GM18498 (cell line): ENCODE measurements around the gene ATP6V1G3.
"Not testable (repeated sequence)": the region's sequence is repeated elsewhere in the genome, so short reads cannot be mapped to it uniquely, and the experiment has no call there.

Experiments used
- ATAC-seq: cut with Tn5 transposase; IDR thresholded peaks from one replicate; pipeline ENCODE4 v1.9.1; 2021; ENCODE audit warnings: mild to moderate bottlenecking, moderate library complexity; ENCODE audit not compliant: unreplicated experiment

Gene ATP6V1G3

GRCh38 chr1:198540580-198540979 lies at the start of gene ATP6V1G3:
TSS of gene ATP6V1G3 (minus strand) at chr1:198540680. CDS start at chr1:198540650, 30 bp downstream.
- ATAC-seq = no peak

- no peak for ATAC-seq
Observed at GRCh38 chr1:198588845-198589244, 48.4 kb upstream of the ATP6V1G3 start.

DNA sequence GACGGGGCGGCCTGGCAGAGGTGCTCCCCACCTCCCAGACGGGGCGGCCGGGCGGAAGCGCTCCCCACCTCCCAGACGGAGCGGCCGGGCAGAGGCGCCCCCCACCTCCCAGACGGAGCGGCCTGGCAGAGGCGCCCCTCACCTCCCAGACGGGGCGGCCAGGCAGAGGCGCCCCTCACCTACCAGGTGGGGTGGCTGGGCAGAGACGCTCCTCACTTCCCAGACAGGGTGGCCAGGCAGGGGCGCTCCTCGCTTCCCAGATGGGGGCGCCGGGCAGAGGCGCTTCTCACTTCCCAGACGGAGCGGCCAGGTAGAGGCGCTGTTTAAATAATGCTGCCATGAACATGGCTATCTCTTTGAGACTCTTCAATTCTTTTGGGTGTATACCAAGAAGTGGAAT lies 43.7 kb upstream of the ATP6V1G3 start:
- no peak for ATAC-seq

DNA sequence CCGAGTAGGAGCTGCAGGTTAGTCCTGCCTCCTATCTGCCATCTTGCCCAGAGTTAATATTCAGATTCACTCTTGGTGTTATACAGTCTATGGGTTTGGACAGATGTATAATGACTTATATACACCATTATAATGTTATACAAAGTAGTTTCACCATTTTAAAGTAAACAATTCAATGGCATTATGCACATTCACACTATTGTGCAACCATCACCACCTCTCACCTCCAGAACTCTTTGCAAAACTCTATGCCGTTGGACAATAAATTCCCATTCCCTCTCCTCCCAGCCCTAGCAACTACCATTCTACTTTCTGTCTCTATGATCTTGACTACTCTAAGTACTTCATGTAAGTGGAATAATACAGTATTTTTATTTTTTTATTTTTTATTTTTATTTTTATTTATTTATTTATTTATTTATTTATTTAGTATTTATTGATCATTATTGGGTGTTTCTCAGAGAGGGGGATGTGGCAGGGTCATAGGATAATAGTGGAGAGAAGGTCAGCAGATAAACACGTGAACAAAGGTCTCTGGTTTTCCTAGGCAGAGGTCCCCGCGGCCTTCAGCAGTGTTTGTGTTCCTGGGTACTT lies 42.8 kb upstream of the ATP6V1G3 start:
- ATAC-seq = not testable (repeated sequence)

DNA sequence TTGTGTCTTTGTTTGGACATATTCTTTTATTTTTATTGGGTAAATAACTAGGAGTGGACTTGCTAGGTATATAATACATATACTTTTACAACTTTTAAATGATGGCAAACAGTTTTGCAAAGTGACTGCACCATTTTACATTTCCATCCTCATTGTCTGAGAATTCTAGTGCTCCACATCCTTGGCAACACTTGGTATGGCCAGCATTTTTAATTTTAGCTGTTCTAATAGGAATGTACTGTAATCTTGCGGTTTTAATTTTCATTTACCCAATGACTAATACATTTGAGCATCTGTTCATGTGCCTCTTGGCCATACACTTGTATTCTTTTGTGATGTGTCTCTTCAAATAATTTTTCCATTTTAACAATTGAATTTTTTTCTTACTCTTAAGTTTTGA lies 37.0 kb upstream of the ATP6V1G3 start:
- ATAC-seq = no peak

- ATAC-seq = peak; percentile 71
Observed at GRCh38 chr1:198575798-198576641, 35.5 kb upstream of the ATP6V1G3 start.

DNA sequence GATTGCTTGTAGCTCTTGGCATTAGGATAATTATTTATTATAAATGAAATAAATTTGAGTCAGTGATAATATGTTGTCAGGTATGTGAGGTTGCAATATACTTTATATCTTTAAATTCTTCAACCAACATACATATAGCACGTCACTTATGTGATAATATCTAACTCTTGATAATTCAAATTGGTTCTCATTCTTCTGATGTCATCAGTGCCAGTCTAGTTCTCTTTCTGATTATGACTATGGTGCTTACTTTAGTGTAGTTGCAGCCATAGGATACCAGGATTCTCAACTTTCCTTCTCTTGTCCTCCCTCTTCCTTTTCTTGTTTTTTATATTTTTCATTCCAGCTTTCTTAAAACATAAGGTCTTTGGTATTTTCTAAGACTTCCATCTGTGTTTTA lies 34.8 kb upstream of the ATP6V1G3 start:
- ATAC-seq = no peak

DNA sequence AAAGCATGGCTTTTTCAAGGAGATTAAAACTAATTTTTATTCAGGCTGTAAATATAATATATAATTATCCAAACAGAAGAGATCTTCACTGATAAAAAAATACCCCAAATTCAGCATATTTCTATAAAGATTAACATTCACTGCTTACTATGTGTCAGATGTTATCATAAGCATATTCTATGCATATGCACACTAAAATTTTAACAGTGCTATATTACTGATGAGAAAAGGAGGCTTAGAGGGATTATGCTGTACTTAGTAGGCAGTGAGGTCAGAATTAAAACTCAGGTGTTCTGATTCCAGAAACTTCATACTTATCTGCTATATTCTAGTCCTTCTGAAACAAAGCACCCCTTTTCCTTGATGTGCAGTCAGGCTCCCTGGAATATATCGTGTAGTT lies 33.8 kb upstream of the ATP6V1G3 start:
- ATAC-seq = no peak

DNA sequence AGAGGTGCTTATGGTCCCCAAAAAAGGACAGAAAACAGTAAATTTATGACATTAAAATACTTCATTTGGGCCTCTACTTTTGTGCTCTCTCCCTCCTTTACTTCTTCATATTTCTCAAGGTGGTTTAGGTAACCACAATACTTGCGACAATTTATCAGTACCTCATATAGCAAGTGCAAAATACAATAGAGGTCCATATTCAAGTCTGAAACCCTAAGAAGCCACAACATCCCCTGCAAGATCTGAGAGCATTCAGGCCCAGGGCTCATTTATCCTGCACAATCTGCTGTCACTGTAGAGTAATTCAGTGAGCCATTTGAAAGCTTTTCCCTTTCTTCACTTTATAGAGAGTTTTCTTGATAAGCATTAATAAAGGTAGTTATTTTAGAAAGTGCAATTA lies 24.2 kb upstream of the ATP6V1G3 start:
- no peak for ATAC-seq

- ATAC-seq = no peak
Observed at GRCh38 chr1:198564157-198564556, 23.7 kb upstream of the ATP6V1G3 start.

DNA sequence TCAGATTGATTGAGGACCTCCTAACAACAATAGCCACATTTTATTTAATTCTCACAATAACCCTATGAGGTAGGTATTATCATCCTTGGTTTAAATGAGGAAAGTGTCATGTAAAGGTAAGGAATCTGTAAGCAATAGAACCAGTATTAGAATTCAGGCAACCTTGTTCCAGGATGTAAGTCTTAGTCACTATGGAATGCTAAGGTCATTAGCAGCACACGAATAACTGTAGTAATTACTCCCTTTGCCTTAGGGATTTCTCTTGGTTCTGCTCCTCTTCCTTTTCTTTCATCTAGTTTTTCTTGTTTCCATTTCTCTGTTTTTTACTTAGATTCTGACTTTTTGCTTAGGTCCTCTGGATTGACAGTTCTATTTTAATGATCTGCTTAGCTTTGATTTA lies 23.1 kb upstream of the ATP6V1G3 start:
- no peak for ATAC-seq

DNA sequence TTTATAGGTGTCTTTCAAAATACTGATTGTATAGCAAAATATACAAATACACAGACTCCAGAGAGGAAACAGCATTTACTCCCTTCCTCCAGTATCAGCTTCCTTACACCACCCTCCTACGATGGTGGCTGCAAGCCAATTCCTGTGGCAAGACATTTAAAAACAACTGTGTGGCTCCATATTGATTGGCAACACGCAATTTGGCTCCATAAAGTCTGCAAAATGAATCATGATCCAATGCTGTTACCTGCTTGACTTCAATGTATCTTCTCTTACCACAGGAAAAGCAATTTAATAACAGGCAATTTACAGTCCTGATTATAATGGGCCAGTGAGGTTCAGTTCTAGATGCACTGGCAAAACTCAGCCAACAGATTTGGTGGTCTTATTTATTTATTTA lies 19.7 kb upstream of the ATP6V1G3 start:
- ATAC-seq = no peak

GRCh38 chr1:198559362-198559761 lies 18.9 kb upstream of the ATP6V1G3 start:
- no peak for ATAC-seq

GRCh38 chr1:198558402-198558801 lies 17.9 kb upstream of the ATP6V1G3 start:
- no peak for ATAC-seq

DNA sequence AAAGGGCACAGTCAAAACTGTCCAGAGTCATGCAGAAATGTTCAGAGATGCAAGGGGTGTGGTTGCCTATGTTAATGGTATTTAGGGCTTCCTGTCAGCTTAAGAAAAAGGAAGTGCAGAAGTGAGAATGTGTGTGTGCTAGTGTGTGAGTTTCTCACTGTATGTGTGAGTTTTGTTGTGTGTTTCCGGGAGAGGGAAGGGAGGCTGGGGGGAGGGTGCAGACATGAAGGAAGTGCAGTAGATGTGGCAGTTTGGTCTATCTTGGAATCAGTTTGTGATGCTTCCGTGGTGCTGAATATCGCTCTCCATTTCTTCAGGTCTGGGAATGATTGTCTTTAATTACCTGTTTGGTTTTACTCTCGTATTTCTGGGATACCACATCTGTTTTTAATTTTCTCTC lies 16.5 kb upstream of the ATP6V1G3 start:
- ATAC-seq = peak; percentile 94

DNA sequence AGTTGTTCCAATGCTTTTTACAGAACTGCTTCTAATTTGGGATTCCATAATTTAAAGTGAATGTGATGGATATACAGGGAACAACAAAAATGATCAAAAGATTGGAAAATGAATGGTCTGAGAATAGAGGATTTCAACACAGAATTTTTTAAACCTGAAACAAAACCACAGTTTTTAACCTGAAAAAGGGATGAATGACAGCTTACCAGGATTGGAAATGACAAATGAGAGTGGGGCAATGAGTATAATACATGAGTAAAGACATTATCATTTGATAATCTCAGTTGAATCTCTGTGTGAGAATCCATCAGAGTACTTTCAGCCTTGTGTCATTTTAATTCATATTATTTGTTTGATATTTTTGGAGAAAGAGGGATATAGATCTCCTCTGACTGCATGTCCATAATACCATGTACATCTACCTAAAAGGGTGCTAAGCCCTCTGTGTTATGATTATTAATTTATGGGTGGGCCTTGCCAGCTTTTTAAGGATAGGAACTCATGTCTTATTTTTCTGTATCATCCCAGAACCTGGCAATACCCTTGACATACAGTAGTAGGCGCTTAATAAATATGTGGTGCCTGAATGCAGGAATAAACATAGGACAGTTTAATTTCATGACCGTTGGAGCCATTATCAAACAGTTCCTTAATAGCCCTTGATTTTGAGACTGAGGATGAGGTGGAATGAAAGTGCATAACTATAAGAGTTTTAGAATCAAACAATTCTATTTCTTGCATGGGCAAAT lies 12.4 kb upstream of the ATP6V1G3 start:
- ATAC-seq = no peak

- no peak for ATAC-seq
Observed at GRCh38 chr1:198550941-198551524, 10.6 kb upstream of the ATP6V1G3 start.

GRCh38 chr1:198549866-198550265 lies 9.4 kb upstream of the ATP6V1G3 start:
- ATAC-seq = peak; percentile 88

DNA sequence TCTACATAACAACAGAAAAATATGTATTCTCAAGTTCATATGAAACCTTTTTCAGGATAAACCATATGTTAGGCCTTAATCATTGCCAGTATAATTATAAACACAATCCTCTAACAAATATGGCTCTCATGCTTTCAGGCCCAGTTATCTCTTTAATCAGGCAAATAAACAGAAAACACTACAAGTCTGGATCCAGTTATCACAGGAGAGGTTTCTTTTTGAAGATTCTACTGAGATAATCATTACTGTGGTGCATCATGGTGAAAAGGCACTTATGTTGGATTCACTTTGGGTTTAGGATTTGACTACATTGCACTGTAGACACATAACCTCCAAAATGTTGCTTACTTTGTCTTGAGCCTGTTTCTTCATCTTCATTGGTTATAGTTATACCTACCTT lies 8.4 kb upstream of the ATP6V1G3 start:
- no peak for ATAC-seq

DNA sequence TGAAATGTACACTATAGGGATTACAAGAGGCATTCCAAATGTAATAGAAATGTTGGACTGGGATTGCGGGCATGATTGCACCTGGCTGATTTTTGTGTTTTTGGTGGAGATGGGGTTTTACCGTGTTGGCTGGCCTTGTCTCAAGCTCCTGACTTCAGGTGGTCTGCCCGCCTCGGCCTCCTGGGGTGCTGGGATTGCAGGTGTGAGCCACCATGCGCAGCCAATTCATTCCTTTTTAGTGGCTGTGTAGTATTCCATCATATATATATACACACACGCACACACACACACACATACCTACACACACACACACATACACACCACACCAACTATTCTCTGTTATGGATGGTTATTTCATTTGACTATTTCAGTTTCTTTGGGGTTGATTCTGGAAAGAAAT lies 4.7 kb upstream of the ATP6V1G3 start:
- ATAC-seq = no peak

DNA sequence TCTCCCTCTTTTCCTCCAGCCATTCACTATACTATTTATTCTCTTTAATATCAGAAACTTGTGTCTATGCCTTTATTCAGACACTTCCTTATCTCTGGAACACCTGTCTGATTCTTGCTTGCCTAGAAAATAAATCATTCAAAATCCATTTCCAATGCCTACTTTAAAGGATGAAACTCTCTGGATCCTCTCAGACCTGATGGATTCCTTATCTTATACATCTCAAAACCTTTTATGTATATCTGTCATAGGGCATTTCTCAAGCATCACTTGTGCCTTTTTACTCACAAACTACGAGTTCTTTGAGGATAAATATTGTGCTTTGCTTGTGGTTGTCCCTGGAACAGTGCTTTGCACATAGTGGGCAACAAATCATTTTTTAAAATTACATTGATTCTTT lies 3.8 kb upstream of the ATP6V1G3 start:
- ATAC-seq = no peak
